ENCODE results near the gene HEATR5B. TPM values are rescaled to one million over a fixed set of nuclear protein-coding genes. Genes with fewer than 3 reads are reported as not detected.
"Not testable (repeated sequence)": the region's sequence is repeated elsewhere in the genome, so short reads cannot be mapped to it uniquely, and the experiment has no call there.

The HEATR5B gene
- total RNA-seq, 2 donors from 2014 or later, result 21.0 to 35.6 TPM

DNA sequence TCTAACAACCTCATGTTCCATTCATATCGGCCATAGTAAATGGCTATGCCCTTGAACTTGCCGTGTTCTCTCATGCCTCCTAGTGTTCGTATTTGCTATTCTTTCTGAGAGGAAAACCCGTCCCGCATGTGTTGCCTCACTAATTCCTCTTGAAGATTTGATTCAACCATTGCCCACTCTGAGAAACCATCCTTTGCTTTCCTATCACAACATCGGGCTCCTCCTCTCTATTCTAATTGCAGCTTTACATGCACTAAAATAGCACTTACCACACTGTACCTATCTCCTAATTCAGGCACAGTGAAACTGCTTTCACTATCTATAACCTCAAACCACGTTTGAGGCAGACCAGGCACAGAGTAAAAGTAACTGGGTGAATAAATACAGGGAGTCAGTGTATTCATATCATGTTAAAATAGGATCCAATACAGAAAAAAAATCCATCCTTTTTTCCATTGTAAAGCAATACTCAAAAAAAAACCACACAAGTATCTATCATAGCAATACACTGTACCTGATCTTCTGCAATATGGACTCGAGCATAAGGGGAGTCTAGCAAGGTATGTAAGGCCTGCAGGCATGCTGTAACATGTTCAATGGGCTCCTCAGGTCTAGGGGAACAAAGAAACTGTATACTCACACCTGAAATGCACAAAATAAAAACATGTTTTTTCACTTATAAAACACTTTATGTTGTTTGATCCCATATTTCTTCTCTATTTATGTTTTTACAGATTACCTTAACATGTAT is 78.9 kb downstream of the HEATR5B start:
- no peak overlapping the region for H3K4me3 ChIP-seq
- H3K4me1 ChIP-seq (ENCODE audit: control insufficient read depth in 1 of 2, low read depth in 2 of 2), result no peaks in the 10 kb centered on the region
- no peaks in the 10 kb centered on the region for H3K9me3 ChIP-seq
- DNase-seq (ENCODE audit: low spot score) (no peak), ATAC-seq (ENCODE audit: insufficient number of reproducible peaks, low FRiP score, low read depth) (no peak)
- no peaks in the 10 kb centered on the region for H3K27me3 ChIP-seq (replicated peaks; ENCODE audit: insufficient read depth)
- peaks cover 20% of the 10 kb centered on the region for H3K36me3 ChIP-seq
- TF ChIP-seq, protein P1, sequence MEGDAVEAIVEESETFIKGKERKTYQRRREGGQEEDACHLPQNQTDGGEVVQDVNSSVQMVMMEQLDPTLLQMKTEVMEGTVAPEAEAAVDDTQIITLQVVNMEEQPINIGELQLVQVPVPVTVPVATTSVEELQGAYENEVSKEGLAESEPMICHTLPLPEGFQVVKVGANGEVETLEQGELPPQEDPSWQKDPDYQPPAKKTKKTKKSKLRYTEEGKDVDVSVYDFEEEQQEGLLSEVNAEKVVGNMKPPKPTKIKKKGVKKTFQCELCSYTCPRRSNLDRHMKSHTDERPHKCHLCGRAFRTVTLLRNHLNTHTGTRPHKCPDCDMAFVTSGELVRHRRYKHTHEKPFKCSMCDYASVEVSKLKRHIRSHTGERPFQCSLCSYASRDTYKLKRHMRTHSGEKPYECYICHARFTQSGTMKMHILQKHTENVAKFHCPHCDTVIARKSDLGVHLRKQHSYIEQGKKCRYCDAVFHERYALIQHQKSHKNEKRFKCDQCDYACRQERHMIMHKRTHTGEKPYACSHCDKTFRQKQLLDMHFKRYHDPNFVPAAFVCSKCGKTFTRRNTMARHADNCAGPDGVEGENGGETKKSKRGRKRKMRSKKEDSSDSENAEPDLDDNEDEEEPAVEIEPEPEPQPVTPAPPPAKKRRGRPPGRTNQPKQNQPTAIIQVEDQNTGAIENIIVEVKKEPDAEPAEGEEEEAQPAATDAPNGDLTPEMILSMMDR (IDR thresholded peaks at IDR 0.05), result no peak
- H3K27ac ChIP-seq, result no peak overlapping the region

GRCh38 chr2:37000988-37001556 is 83.1 kb downstream of the HEATR5B start:
- TF ChIP-seq, protein P1 (IDR thresholded peaks at IDR 0.05), result no peak
- peaks cover 36% of the 10 kb centered on the region for H3K36me3 ChIP-seq
- no peaks in the 10 kb centered on the region for H3K9me3 ChIP-seq
- no peaks in the 10 kb centered on the region for H3K4me1 ChIP-seq (ENCODE audit: control insufficient read depth in 1 of 2, low read depth in 2 of 2)
- DNase-seq (ENCODE audit: low spot score) (no peak), ATAC-seq (ENCODE audit: insufficient number of reproducible peaks, low FRiP score, low read depth) (no peak)
- no peak overlapping the region for H3K4me3 ChIP-seq
- no peak overlapping the region for H3K27ac ChIP-seq
- no peaks in the 10 kb centered on the region for H3K27me3 ChIP-seq (replicated peaks; ENCODE audit: insufficient read depth)

GRCh38 chr2:37000318-37000717 is 83.9 kb downstream of the HEATR5B start:
- H3K9me3 ChIP-seq, result no peaks in the 10 kb centered on the region
- no peak overlapping the region for H3K4me3 ChIP-seq
- ATAC-seq (ENCODE audit: insufficient number of reproducible peaks, low FRiP score, low read depth), result no peak
- no peaks in the 10 kb centered on the region for H3K27me3 ChIP-seq (replicated peaks; ENCODE audit: insufficient read depth)
- peaks cover 36% of the 10 kb centered on the region for H3K36me3 ChIP-seq
- TF ChIP-seq, protein P1 (IDR thresholded peaks at IDR 0.05), result no peak
- H3K4me1 ChIP-seq (ENCODE audit: control insufficient read depth in 1 of 2, low read depth in 2 of 2), result no peaks in the 10 kb centered on the region
- no peak for DNase-seq (ENCODE audit: low spot score)
- no peak overlapping the region for H3K27ac ChIP-seq

DNA sequence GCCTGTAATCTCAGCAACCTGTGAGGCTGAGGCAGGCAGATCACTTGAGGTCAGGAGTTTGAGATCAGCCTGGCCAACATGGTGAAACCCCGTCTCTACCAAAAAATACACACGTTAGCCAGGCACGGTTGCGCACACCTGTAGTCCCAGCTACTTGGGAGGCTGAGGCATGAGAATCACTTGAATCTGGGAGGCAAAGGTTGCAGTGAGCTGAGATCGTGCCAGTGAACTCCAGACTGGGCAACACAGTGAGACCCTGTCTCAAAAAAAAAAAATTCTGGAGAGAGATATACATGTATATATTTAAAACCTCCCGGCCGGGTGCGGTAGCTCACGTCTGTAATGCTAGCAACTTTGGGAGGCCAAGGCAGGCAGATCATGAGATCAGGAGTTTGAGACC is 84.8 kb downstream of the HEATR5B start:
- not testable (repeated sequence) for ATAC-seq (ENCODE audit: insufficient number of reproducible peaks, low FRiP score, low read depth); H3K27ac ChIP-seq; H3K4me3 ChIP-seq; H3K4me1 ChIP-seq (ENCODE audit: control insufficient read depth in 1 of 2, low read depth in 2 of 2); DNase-seq (ENCODE audit: low spot score); H3K27me3 ChIP-seq (replicated peaks; ENCODE audit: insufficient read depth); H3K9me3 ChIP-seq
- H3K36me3 ChIP-seq, result peaks cover 36% of the 10 kb centered on the region

DNA sequence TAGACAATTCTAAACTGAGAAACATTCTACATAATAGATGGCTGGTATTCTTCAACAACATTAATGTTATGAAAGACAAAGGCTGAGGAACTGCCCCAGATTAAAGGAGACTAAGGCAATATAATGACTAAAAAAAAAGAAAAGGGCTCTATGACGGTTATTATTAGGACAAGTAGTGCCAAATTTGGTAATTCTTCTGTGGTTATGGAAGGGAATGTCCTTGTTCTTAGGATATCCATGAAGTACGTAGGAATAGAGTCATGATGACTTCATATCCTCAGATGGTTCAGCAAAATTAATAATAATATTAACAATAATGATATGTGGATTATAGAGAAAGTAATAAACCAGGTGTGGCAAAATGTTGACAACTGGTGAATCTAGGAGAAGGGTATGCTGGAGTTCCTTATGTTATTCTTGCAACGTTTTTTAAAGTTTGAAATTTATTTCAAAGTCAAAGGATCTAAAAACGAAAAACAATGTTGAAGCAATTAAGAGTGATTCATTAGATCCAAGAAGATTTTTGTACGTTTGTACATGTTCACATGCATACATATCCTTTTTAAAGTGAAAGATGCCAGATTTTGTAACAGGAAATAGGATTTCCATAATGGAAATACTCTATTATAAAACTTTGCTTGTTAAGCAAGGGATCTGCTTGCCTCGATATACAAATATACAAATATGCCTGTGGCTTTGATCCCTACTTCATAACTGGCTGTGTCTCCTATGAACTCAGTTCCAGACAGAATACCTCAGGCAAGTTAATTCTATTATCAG is 90.1 kb downstream of the HEATR5B start:
- no peak for DNase-seq (ENCODE audit: low spot score)
- no peaks in the 10 kb centered on the region for H3K27me3 ChIP-seq (replicated peaks; ENCODE audit: insufficient read depth)
- no peak overlapping the region for H3K27ac ChIP-seq
- no peaks in the 10 kb centered on the region for H3K4me1 ChIP-seq (ENCODE audit: control insufficient read depth in 1 of 2, low read depth in 2 of 2)
- no peak overlapping the region for H3K4me3 ChIP-seq
- TF ChIP-seq, protein P1 (IDR thresholded peaks at IDR 0.05), result no peak
- H3K9me3 ChIP-seq, result no peaks in the 10 kb centered on the region
- H3K36me3 ChIP-seq, result peaks cover 8% of the 10 kb centered on the region
- no peak for ATAC-seq (ENCODE audit: insufficient number of reproducible peaks, low FRiP score, low read depth)
